ENCODE data around the gene INAFM2.

Gene INAFM2

DNA sequence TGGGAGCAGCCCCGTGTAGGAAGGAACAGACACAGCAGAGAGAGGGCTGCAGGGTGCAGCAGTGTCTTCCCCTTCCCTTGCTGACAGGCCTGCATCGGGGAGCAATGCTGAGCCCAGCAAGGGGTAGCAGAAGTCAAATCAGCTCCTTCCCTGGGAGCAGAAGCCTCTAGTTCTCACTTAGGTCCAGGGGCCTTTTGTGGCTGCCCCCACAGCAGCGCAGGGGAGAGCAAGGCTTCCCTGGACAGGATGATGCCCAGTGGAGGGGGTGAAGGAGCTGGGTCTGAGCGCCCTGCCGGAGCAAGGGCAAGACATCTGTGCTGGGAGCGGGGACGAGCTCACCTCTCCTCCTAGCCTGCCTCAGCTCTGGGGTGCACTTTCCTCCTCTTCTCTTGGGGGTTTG lies 16.6 kb upstream of the INAFM2 start:
- no peak for DNase-seq (ENCODE audit: low spot score)

- DNase-seq (ENCODE audit: low spot score) = no peak
These were observed 15.9 kb upstream of the INAFM2 start, which contains the start of gene PLCB2 for GRCh38 chr15:40307421-40308211. Gene PLCB2 (minus strand): TSS chr15:40307935. CDS start chr15:40307672, 263 bp downstream.

DNA sequence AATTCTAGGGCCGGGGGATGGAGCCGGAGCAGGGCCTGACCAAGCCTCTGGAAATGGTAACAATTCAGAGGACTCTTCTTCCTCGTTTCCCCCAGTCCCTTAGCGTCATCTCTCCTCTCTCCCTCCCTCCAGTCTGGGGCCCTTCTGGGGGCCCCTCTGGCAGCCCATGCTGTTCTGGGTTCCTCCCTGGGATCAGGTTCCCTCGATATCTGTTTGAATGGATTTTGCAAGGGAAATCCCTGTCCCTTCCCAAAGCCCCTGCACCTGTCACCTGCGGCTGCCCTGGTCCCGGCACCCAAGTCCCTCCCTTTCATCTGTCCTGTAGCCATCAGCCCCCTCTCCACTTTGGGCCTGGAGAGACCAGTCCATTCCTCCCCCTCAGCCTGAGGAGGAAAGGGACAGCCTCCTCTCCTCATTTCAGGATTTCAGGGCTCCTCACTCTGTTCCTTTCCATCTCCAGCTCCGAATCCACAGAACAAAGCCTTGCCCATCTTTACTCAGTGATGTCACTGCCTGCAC lies 14.1 kb upstream of the INAFM2 start:
- DNase-seq (ENCODE audit: low spot score) = no peak

- peak; percentile 61 for DNase-seq (ENCODE audit: low spot score)
These were observed 13.2 kb upstream of the INAFM2 start for GRCh38 chr15:40310001-40310959.

GRCh38 chr15:40310993-40311392 lies 12.5 kb upstream of the INAFM2 start:
- no peak for DNase-seq (ENCODE audit: low spot score)

DNA sequence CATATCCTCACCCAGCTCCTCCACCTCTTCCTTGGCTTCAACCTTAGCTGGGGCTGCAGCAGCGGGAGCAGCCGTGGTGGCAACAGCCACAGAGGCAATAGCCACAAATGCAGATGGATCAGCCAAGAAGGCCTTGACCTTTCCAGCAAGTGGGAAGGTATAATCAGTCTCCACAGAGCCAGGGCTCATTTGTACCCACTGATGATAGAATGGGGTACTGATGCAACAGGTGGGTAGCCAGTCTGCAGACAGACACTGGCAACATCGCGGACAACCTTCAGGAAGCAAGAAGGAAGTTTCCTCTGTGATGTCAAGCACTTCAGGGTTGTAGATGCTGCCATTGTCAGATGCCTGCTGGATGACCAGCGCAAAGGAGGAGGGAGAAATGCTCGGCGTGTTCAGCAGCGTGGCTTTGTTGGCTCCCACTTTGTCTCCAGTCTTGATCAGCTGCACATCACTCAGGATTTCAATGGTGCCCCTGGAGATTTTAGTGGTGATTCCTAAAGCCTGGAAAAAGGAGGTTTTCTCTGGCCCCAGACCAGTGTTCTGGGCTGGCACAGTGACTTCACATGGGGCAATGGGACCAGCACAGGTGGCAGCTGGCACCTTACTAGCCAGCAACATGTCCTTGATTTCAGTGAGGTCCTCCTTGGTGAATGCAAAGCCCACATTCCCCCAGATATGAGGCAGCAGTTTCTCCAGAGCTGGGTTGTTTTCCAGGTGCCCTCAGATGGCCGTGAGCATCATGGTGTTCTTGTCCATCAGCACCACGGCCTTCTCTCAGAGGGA lies 10.9 kb upstream of the INAFM2 start:
- DNase-seq (ENCODE audit: low spot score) = no peak

DNA sequence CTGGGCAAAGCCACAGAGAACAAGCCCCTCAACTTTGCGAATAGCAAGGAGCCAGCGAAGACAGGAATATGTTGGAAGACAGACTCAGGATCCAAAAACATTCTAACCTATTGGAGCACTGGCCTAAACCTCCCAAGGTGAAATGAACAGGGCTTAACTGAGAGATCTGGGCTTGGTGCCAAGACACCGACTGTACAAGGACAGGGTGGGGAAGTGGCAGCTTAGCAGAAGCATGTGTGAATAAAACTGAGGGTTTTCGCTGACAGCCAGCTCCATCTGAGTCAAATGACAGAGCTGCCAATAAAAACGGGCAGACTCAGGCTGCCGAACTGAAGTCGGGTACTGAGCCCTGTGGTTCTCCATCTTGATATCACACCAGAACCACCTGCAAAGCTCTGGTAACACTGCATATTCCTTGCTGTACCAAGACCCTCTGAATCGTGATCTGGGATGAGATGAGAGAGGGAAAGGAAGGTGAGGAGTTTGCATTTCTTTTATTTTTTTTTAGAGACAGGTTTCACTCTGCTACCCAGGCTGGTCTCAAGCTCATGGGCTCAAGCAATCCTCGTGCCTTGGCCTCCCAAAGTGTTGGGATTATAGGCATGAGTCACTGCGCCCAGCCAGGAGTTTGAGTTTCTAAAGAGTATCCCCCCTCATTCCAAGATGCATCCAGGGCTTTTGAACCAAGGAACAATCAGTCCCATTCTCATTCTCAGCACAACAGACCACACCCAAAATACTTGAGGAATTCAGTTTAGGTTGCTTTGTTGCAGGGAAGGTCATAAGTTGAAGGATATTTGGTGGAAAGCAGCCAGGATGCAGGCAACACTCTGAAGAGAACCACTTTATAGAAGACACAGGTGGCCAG lies 9.7 kb upstream of the INAFM2 start:
- DNase-seq (ENCODE audit: low spot score) = no peak

- DNase-seq (ENCODE audit: low spot score) = peak; percentile 72
These were observed 8.7 kb upstream of the INAFM2 start for GRCh38 chr15:40314723-40315276.

GRCh38 chr15:40316931-40317330 lies 6.6 kb upstream of the INAFM2 start:
- DNase-seq (ENCODE audit: low spot score) = no peak

- DNase-seq (ENCODE audit: low spot score) = no peak
These were observed 5.9 kb upstream of the INAFM2 start for GRCh38 chr15:40317580-40317979.

DNA sequence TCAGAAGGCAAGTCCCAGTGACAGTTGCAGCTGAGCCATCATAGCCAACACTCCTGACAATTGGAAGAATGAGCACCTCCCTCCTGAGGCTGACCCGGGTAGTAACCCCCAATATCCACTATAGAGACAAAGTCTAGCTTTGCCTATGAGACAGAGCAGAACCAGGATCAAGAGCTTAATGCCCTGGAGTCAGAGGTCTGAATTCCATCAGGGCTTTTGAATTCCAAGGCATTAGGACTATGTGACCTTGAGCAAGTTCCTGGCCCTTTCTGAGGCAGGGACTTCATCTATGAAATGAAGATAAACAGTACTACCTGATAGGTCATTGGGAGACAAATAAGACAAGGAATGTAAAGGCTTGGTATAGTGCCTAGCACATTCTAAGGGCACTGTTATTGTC lies 3.1 kb upstream of the INAFM2 start:
- DNase-seq (ENCODE audit: low spot score) = no peak

DNA sequence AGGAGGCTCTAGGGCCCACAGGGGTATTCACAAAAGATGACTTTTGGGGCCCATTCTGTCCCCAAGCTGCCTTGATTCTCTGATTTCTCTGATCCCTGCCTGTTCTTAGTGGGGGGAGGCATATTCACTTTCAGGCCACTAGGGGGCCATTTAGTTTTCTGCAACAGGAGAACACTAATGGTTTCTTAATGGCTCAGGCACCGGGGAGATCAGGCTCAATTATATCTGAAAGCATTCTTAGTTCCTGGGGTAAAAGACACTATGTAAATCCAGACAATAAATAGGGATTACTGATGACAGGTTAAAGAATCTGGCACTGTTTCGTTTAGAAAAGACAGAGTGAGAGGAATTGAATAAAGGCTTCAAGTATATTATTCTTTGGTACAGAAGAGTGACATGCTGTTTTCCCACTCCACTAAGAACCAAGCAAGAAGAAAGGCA lies 2.5 kb upstream of the INAFM2 start:
- peak; percentile 78 for DNase-seq (ENCODE audit: low spot score)

GRCh38 chr15:40322531-40323238 lies 807 bp upstream of the INAFM2 start:
- DNase-seq (ENCODE audit: low spot score) = no peak

DNA sequence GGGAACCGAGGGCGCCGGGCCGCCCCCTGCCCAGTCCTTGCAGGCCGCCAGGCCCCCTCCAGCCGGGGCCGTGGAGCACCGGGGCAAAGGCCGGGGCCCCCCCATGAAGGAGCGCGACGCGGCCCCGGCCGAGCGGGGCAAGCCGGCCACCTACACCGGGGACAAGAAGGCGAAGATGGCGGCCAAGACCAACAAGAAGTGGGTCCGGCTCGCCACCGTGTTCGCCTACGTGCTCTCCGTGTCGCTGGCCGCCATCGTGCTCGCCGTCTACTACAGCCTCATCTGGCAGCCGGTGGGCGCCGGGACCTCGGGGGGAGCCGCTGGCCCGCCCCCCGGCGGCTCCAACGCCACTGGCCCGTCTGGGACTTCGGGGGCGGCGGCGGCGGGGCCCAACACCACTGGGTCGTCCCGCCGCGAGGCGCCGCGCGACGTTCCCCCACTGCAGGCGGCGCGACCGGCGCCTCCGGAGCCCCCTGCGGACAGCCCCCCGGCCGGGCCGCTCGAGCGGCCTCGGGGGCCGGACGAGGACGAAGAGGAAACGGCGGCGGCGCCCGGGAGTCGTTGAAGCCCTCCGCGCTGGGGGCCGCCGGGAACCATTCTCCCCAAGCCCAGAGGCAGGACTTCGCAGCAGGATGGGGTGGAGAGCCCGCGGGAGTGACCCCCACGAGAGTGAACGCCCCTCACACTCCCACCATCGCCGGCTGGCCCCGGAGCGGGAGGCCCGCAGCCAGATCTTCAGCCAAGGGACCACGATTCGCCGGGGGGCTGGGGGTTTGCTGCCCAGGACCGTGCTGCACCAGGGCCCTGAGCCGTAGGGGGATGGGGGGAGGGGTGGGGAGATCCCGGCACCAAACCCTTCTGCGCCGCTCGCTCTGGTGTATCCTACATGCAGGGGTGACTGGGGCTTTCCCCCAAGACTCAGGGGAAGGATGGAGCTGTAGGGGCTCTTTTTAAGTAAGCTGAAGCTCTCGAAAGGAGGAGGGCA lies 753 bp downstream of the INAFM2 start:
- no peak for DNase-seq (ENCODE audit: low spot score)

GRCh38 chr15:40325188-40325587 lies 1.7 kb downstream of the INAFM2 start:
- no peak for DNase-seq (ENCODE audit: low spot score)

DNA sequence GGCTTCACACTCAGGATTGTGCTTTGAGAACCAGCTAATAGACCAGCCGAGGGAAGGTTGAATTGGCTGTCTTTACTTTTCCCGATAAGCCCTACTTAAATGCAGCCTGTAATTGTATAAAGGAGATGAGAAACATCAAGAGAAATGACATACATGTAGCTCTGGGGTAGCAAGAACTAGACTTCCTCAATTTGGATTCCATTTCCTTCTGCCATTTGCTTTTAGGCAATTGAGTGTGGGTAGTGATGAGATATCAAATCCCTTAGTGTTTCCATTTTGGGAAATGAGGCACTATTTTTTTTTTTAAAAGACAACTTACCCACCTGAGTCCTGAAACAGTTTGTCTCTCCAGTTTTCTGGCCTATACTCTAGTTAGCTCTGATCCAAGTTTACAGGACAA lies 2.2 kb downstream of the INAFM2 start:
- DNase-seq (ENCODE audit: low spot score) = no peak

DNA sequence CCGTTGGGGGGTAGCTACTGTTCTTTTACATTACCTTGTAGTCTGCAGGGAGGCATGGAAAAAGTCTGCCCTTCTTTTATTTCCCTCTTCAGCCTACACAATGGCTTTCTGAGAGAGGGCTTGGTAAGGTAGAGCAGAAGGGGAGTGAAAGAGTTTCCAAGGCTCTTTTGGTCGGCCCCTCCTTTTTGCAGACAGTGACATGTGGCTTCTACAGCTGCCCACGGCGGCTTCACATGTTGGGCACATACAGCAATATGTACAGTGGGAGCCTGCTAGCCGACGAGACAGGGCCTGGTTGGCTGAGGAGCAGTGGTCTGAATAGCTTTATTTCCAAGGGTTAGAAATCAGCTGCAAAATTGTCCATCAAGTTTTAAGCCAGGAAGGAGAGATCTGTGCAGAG lies 4.0 kb downstream of the INAFM2 start:
- no peak for DNase-seq (ENCODE audit: low spot score)

- DNase-seq (ENCODE audit: low spot score) = no peak
These were observed 4.7 kb downstream of the INAFM2 start for GRCh38 chr15:40328176-40328575.

DNA sequence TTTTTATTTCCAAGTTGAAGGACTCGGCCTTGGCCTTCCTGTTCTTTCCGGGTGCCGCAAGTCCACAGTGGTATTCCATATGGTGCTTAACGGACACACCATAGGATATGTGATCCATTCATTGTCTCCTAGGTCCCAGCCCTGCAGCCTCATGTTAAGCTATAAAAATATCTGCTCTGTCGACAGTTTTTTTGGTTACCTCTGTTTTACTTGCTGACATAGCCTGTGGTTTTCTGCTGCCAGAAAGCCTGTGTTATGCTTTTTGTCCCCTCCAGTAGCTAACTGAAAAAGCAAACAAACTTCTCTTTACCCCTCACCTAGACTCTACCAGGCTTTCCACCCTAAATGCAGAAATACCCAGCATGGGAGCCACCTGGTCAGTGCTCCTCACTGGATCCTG lies 5.3 kb downstream of the INAFM2 start:
- DNase-seq (ENCODE audit: low spot score) = no peak

Measured in AG08396 (cell line).